HCT116 (cell line): ENCODE results near the gene THUMPD2. TPM values are rescaled to one million over a fixed set of nuclear protein-coding genes. Genes with fewer than 3 reads are reported as not detected.

Experiments used
- ATAC-seq: fragments of 200-7000 bp; cut with Tn5 transposase; 2 replicates; pipeline ENCODE4 v1.9.1; 2020; ENCODE audit warnings: mild to moderate bottlenecking, moderate library complexity
- BruUV-seq: library from RNA; stranded (reverse); fragments of 400-500 nt; replicated peaks from 2 replicates; lab custom pipeline; 2021; lab: Mats Ljungman, UMichigan
- CTCF ChIA-PET: fragments of 300-600 bp; sonication (Branson Sonifier 250); formaldehyde crosslinking; loops from one replicate; lab custom pipeline; 2021; ENCODE audit warnings: antibody characterized with exemption; lab: Charles Lee
- POLR2A ChIA-PET: fragments of 300-600, 350-600 bp; sonication (Branson Sonifier 250); formaldehyde crosslinking; loops from one replicate; lab custom pipeline; 2021; ENCODE audit warnings: antibody characterized with exemption; lab: Charles Lee
- RAD21 ChIA-PET, 2 experiments: fragments of 300-600 bp; sonication (Branson Sonifier 250); formaldehyde crosslinking; loops; one replicate each; lab custom pipeline; 2023; ENCODE audit warnings: low total read pairs in 2 of 2; ENCODE audit not compliant: uncharacterized antibody in 2 of 2, unreplicated experiment in 2 of 2, low non-redundant PET in 1 of 2; lab: Charles Lee
- DNase-seq: peaks from one replicate; pipeline ENCODE4 v3.0.0-alpha.2; 2010; ENCODE audit warnings: low read depth, low spot score
- H2AFZ ChIP-seq: fragments of 200-600 bp; shearing (Covaris generic), sonication (generic); 2 replicates; pipeline ENCODE4 v1.6.1; 2017; ENCODE audit warnings: low read depth, mixed run types, mixed read lengths, antibody characterized with exemption, low read length; ENCODE audit not compliant: poor library complexity, severe bottlenecking
- H3K27ac ChIP-seq: 2 replicates; pipeline ENCODE4 v1.5.1; 2012; ENCODE audit warnings: low read depth, low read length
- H3K27me3 ChIP-seq: fragments of 200-600 bp; sonication (generic); 2 replicates; pipeline ENCODE4 v1.6.1; 2016; ENCODE audit warnings: mixed run types, low read length, mixed read lengths; ENCODE audit not compliant: insufficient read depth
- H3K36me3 ChIP-seq, 2 experiments: fragments of 200-500 bp in 1 of 2; fragments of 200-600 bp in 1 of 2; sonication (Bioruptor generic) in 1 of 2; sonication (generic) in 1 of 2; 2 replicates each; pipeline versions ENCODE4 v1.5.1 to v1.6.1; 2014 to 2016; ENCODE audit warnings: low read length in 2 of 2, inconsistent platforms in 1 of 2, mixed read lengths in 1 of 2, mixed run types in 1 of 2; ENCODE audit not compliant: insufficient read depth in 2 of 2, control insufficient read depth in 1 of 2
- H3K4me1 ChIP-seq, 2 experiments: fragments of 200-600 bp in 1 of 2; sonication (generic) in 1 of 2; 2 replicates each; pipeline versions ENCODE4 v1.5.1 to v1.6.1; 2012 to 2017; ENCODE audit warnings: low read length in 2 of 2, inconsistent platforms in 1 of 2, mild to moderate bottlenecking in 1 of 2, mixed read lengths in 1 of 2, mixed run types in 1 of 2, moderate library complexity in 1 of 2; ENCODE audit not compliant: insufficient read depth in 2 of 2, control insufficient read depth in 1 of 2
- H3K4me2 ChIP-seq: fragments of 200-600 bp; sonication (generic); 2 replicates; pipeline ENCODE4 v1.6.1; 2017; ENCODE audit warnings: mixed run types, low read length, mixed read lengths
- H3K4me3 ChIP-seq, 2 experiments: fragments of 200-600 bp in 1 of 2; sonication (generic) in 1 of 2; replicated peaks in 1 of 2; 2 replicates each; pipeline ENCODE4 v1.5.1; 2011 to 2016; ENCODE audit warnings: low read length in 2 of 2, control low read depth in 1 of 2, low read depth in 1 of 2, mild to moderate bottlenecking in 1 of 2, mixed read lengths in 1 of 2, mixed run types in 1 of 2
- H3K79me2 ChIP-seq: fragments of 200-600 bp; sonication (generic); 2 replicates; pipeline ENCODE4 v1.6.1; 2017; ENCODE audit warnings: mild to moderate bottlenecking, mixed run types, low read length, moderate library complexity, mixed read lengths; ENCODE audit not compliant: insufficient read depth
- H3K9ac ChIP-seq: fragments of 200-600 bp; sonication (generic); 2 replicates; pipeline ENCODE4 v1.6.1; 2016; ENCODE audit warnings: low read length, mixed read lengths
- H3K9me2 ChIP-seq: fragments of 200-600 bp; sonication (generic), shearing (Covaris generic); 2 replicates; pipeline ENCODE4 v1.6.1; 2017; ENCODE audit warnings: mixed run types, mild to moderate bottlenecking, moderate library complexity; ENCODE audit not compliant: insufficient read depth
- H3K9me3 ChIP-seq, 2 experiments: fragments of 200-500 bp in 1 of 2; fragments of 200-600 bp in 1 of 2; sonication (Bioruptor generic) in 1 of 2; sonication (generic) in 1 of 2; 2 replicates each; pipeline ENCODE4 v1.6.1; 2014 to 2017; ENCODE audit warnings: low read length in 2 of 2, mixed read lengths in 2 of 2, inconsistent platforms in 1 of 2, low read depth in 1 of 2, mild to moderate bottlenecking in 1 of 2, mixed run types in 1 of 2, moderate library complexity in 1 of 2; ENCODE audit not compliant: control insufficient read depth in 1 of 2, insufficient read depth in 1 of 2
- H4K20me1 ChIP-seq: fragments of 200-600 bp; sonication (generic), shearing (Covaris generic); 2 replicates; pipeline ENCODE4 v1.6.1; 2017; ENCODE audit warnings: mixed run types, mild to moderate bottlenecking, moderate library complexity; ENCODE audit not compliant: insufficient read depth
- ATF3 ChIP-seq: IDR thresholded peaks from 2 replicates; pipeline ENCODE4 v1.6.1; 2012
- CEBPB ChIP-seq: IDR thresholded peaks from 2 replicates; pipeline ENCODE4 v1.6.1; 2012; ENCODE audit warnings: low read depth
- CTCF ChIP-seq, 3 experiments: fragments of 200-600 bp in 1 of 3; sonication (generic) in 1 of 3; IDR thresholded peaks in 2 of 3; conservative IDR thresholded peaks in 1 of 3; 2 replicates each; pipeline ENCODE4 v1.5.1; 2012 to 2017; ENCODE audit warnings: low read depth in 2 of 3, low read length in 2 of 3, antibody characterized with exemption in 1 of 3, borderline replicate concordance in 1 of 3, control low read depth in 1 of 3, mild to moderate bottlenecking in 1 of 3, mixed read lengths in 1 of 3, mixed run types in 1 of 3, moderate library complexity in 1 of 3; ENCODE audit not compliant: insufficient read depth in 1 of 3
- ELF1 ChIP-seq: IDR thresholded peaks from 2 replicates; pipeline ENCODE4 v1.6.1; 2012; ENCODE audit warnings: low read depth, borderline replicate concordance
- EZH2 ChIP-seq: fragments of 200-600 bp; sonication (generic); IDR thresholded peaks from 2 replicates; pipeline ENCODE4 v1.6.1; 2017; ENCODE audit warnings: antibody characterized with exemption, mixed run types
- JUND ChIP-seq: IDR thresholded peaks from 2 replicates; pipeline ENCODE4 v1.6.1; 2012
- POLR2A ChIP-seq: IDR thresholded peaks from 2 replicates; pipeline ENCODE4 v1.7.0; 2011; ENCODE audit warnings: borderline replicate concordance; ENCODE audit not compliant: insufficient read depth, insufficient read length; ENCODE audit errors: extremely low read depth
- POLR2AphosphoS5 ChIP-seq: IDR thresholded peaks from 2 replicates; pipeline ENCODE4 v1.6.1; 2011; ENCODE audit warnings: mild to moderate bottlenecking, low read depth, low read length, moderate library complexity
- RAD21 ChIP-seq: IDR thresholded peaks from 2 replicates; pipeline ENCODE4 v1.6.1; 2012; ENCODE audit warnings: low read depth, mild to moderate bottlenecking
- REST ChIP-seq: IDR thresholded peaks from 2 replicates; pipeline ENCODE4 v1.6.1; 2012; ENCODE audit warnings: low read depth
- SP1 ChIP-seq: IDR thresholded peaks from 2 replicates; pipeline ENCODE4 v1.6.1; 2012; ENCODE audit warnings: low read depth
- SRF ChIP-seq: IDR thresholded peaks from 2 replicates; pipeline ENCODE4 v1.6.1; 2012; ENCODE audit warnings: low read depth
- TCF7L2 ChIP-seq: IDR thresholded peaks from 2 replicates; pipeline ENCODE4 v1.7.0; 2011; ENCODE audit warnings: borderline replicate concordance, inconsistent platforms; ENCODE audit not compliant: insufficient read depth, insufficient read length; ENCODE audit errors: extremely low read depth
- YY1 ChIP-seq: IDR thresholded peaks from 2 replicates; pipeline ENCODE4 v1.6.1; 2011; ENCODE audit warnings: low read length, low read depth, moderate library complexity, mild to moderate bottlenecking; ENCODE audit not compliant: insufficient replicate concordance; ENCODE audit errors: extremely low read depth
- ZNF274 ChIP-seq: fragments of 200-500 bp; sonication (Bioruptor generic); IDR thresholded peaks from 2 replicates; pipeline ENCODE4 v1.6.1; 2014; ENCODE audit warnings: mild to moderate bottlenecking, low read depth, low read length, inconsistent platforms
- intact Hi-C: fragments of 100-400 bp; cut with micrococcal nuclease; formaldehyde crosslinking; loops from 2 replicates; pipeline ENCODE4 v1.10.0; 2022
- total RNA-seq: library from RNA; stranded (reverse); gene quantifications from one replicate; pipeline ENCODE4 v1.2.1, GENCODE V29; 2021; ENCODE audit not compliant: unreplicated experiment

THUMPD2 gene
- total RNA-seq, 1 experiment from 2014 or later, result 15.8 TPM

GRCh38 chr2:39738936-39739335 lies 40.1 kb downstream of the THUMPD2 start (continued):
- TF ChIP-seq CTCF (IDR thresholded peaks at IDR 0.05 in 2 of 3, conservative IDR thresholded peaks at IDR 0.05 in 1 of 3; ENCODE audit: borderline replicate concordance in 1 of 3, insufficient read depth in 1 of 3, low read depth in 2 of 3, low read length in 2 of 3), result no peak
- no peak for TF ChIP-seq JUND
- no peak for TF ChIP-seq SP1
- TF ChIP-seq ELF1, result no peak
- no peak for TF ChIP-seq SRF
- TF ChIP-seq RAD21, result no peak

GRCh38 chr2:39737661-39738060 lies 41.4 kb downstream of the THUMPD2 start:
- Histone ChIP-seq H3K79me2 (peaks cover 31% of the 10 kb centered on the region), H3K9me3 (no peaks in the 10 kb centered on the region), H3K36me3 (peaks cover 18 to 48% of the 10 kb centered on the region in 2 experiments; a peak in 3 of 4 replicates), H2AFZ (no peak overlapping the region), H3K9ac (no peak overlapping the region), H3K9me2 (no peaks in the 10 kb centered on the region), H3K27me3 (no peaks in the 10 kb centered on the region), H3K4me3 (no peak overlapping the region)
- DNase-seq (no peak), ATAC-seq (no peak)
- ChIA-PET RAD21 (no interaction called here), CTCF (no interaction called here), POLR2A (no interaction called here)
- intact Hi-C loops, result no loop called here
- TF ChIP-seq ZNF274, result no peak
- no peak for TF ChIP-seq EZH2
- no peak for TF ChIP-seq YY1
- TF ChIP-seq CEBPB, result no peak
- no peak for TF ChIP-seq ATF3
- no peak for TF ChIP-seq SP1
- TF ChIP-seq ELF1, result no peak
- no peak for TF ChIP-seq RAD21
- no peak for TF ChIP-seq REST
- no peak for TF ChIP-seq JUND
- no peak for TF ChIP-seq POLR2A
- no peak for TF ChIP-seq TCF7L2
- no peak for TF ChIP-seq POLR2AphosphoS5
- TF ChIP-seq, all 23 proteins: peak for 0
- H3K4me2 ChIP-seq, result no peak overlapping the region
- BruUV-seq, result no TSS peak
- peaks cover 8% of the 10 kb centered on the region; the same call in 1 of the 2 replicates for H4K20me1 ChIP-seq
- H3K27ac ChIP-seq, result no peak overlapping the region
- H3K4me1 ChIP-seq, result no peaks in the 10 kb centered on the region
